Kidney (tissue), 14 donors: ENCODE measurements around the gene RDM1. TPM values are rescaled to one million over a fixed set of nuclear protein-coding genes. Genes with fewer than 3 reads are reported as not detected.

Source experiments
- DNase-seq, 5 donors: peaks; one replicate each; pipeline ENCODE4 v3.0.0-alpha.2; 2013 to 2020
- FAIRE-seq: peaks from 2 replicates; lab custom pipeline; 2012; peaks lifted over from hg19 to GRCh38; lab: Jason Lieb, UNC
- H3K27ac ChIP-seq, 2 donors: one replicate each; pipeline ENCODE4 v1.7.0; 2013; ENCODE audit warnings: low read depth in 2 of 2, low read length in 2 of 2, inconsistent platforms in 1 of 2
- H3K27me3 ChIP-seq: one replicate; pipeline ENCODE4 v1.7.1; 2013; ENCODE audit warnings: low read length, inconsistent platforms; ENCODE audit not compliant: control insufficient read depth, insufficient read depth
- H3K36me3 ChIP-seq, 3 donors: one replicate each; pipeline versions ENCODE4 v1.7.0 to v1.7.1; 2013; ENCODE audit warnings: low read length in 3 of 3, control low read depth in 1 of 3, inconsistent platforms in 1 of 3; ENCODE audit not compliant: insufficient read depth in 3 of 3, control insufficient read depth in 2 of 3
- H3K4me1 ChIP-seq, 3 donors: one replicate each; pipeline versions ENCODE4 v1.7.0 to v1.7.1; 2013; ENCODE audit warnings: low read length in 3 of 3, inconsistent platforms in 1 of 3, low read depth in 1 of 3; ENCODE audit not compliant: control insufficient read depth in 2 of 3, insufficient read depth in 2 of 3
- H3K4me3 ChIP-seq, 3 donors: one replicate each; pipeline versions ENCODE4 v1.7.0 to v1.8.1; 2013; ENCODE audit warnings: low read length in 3 of 3, control low read depth in 1 of 3, inconsistent platforms in 1 of 3
- H3K9ac ChIP-seq, 3 donors: one replicate each; pipeline versions ENCODE4 v1.7.0 to v1.7.1; 2013; ENCODE audit warnings: low read length in 3 of 3, control low read depth in 1 of 3, inconsistent platforms in 1 of 3
- H3K9me3 ChIP-seq, 3 donors: one replicate each; pipeline versions ENCODE4 v1.7.0 to v1.7.1; 2013; ENCODE audit warnings: low read length in 3 of 3, control low read depth in 1 of 3, inconsistent platforms in 1 of 3; ENCODE audit not compliant: control insufficient read depth in 2 of 3, insufficient read depth in 1 of 3
- intact Hi-C: fragments of 100-400 bp; cut with DNase I; formaldehyde crosslinking; loops from one replicate; pipeline ENCODE4 v1.11.1; 2022
- polyA plus RNA-seq: library from polyadenylated mRNA; stranded (reverse); fragments of 350-450 nt; fragmentation: Illumina TruSeq; extraction: RNeasy Lipid Tissue Mini Kit (QIAGEN cat#74804); gene quantifications from one replicate; pipeline ENCODE4 v1.2.3, GENCODE V29; 2014; ENCODE audit warnings: low read depth, low replicate concordance; ENCODE audit not compliant: insufficient read depth
- total RNA-seq: library from RNA; stranded (reverse); fragmentation: NEBNext Ultra II Directional; extraction: Animal tissue kit (Norgen Biotek cat#: 25700); gene quantifications from one replicate; pipeline ENCODE4 v1.2.1, GENCODE V29; 2021
- TF ChIP-seq, protein P1 (sequence below): IDR thresholded peaks from 3 replicates; pipeline ENCODE4 v1.5.1; 2012; ENCODE audit warnings: mild to moderate bottlenecking, moderate library complexity, borderline replicate concordance; ENCODE audit not compliant: insufficient read depth; ENCODE audit errors: extremely low read depth
- donor health status: control.
- donor health status: control.
- donor health status: control.
- donor health status: control.
- donor health status: control.
- donor health status: DM: yes; HTN: yes; CAD: no.
- donor health status: Normal renal cell carcinoma (clear cell type).

Gene RDM1
- total and polyA plus RNA-seq, 2 donors from 2014 or later, result 0.56 TPM; not detected in 1

DNA sequence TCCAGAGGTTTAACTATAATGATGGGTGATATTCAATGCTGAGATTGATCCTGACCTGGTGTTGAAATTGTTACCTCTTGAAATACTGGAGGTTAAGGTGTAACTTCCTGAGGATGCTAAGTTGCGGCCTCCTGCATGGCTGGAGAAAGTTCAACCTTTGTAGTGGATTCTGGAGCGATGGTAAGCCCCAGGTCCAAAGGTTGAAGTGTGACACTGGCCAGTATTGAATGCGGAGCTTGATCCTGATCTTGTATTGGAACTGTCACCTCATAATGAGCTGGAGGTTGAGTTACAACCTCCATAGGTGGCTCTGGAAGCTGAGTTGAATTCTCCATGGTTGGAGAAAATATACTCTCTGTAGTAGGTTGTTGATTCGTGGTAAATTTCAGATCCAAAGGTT, 17.0 kb downstream of the RDM1 start:
- DNase-seq (no peak), FAIRE-seq (no peak)
- Histone ChIP-seq H3K27ac (no peak overlapping the region), H3K9ac (no peak overlapping the region), H3K9me3 (no peaks in the 10 kb centered on the region), H3K4me1 (peaks cover 0 to 2% (median 0%) of the 10 kb centered on the region in 3 donors), H3K27me3 (no peaks in the 10 kb centered on the region), H3K4me3 (no peak overlapping the region), H3K36me3 (no peaks in the 10 kb centered on the region)
- intact Hi-C loops, result no loop called here
- TF ChIP-seq, protein P1, sequence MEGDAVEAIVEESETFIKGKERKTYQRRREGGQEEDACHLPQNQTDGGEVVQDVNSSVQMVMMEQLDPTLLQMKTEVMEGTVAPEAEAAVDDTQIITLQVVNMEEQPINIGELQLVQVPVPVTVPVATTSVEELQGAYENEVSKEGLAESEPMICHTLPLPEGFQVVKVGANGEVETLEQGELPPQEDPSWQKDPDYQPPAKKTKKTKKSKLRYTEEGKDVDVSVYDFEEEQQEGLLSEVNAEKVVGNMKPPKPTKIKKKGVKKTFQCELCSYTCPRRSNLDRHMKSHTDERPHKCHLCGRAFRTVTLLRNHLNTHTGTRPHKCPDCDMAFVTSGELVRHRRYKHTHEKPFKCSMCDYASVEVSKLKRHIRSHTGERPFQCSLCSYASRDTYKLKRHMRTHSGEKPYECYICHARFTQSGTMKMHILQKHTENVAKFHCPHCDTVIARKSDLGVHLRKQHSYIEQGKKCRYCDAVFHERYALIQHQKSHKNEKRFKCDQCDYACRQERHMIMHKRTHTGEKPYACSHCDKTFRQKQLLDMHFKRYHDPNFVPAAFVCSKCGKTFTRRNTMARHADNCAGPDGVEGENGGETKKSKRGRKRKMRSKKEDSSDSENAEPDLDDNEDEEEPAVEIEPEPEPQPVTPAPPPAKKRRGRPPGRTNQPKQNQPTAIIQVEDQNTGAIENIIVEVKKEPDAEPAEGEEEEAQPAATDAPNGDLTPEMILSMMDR, result no peak

DNA sequence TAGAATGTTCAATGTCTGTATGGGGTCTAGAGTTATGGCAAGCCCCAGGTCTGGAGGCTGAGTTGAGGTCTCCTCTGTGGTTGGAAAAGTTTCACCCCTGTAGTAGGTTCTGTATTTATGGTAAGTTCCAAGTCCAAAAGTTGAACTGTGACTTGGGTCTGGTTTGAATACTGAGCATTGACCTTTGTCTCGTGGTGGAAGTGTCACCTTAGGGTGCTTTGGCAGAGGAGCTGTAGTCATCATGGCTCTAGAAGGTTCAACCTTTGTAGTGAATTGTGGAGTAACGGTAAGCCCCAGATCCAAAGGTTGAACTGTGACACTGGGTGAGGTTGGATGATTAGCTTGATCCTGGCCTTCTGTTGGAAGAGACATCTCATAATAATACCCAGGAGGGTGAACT, 17.6 kb downstream of the RDM1 start:
- intact Hi-C loops, result no loop called here
- no peak overlapping the region for H3K27ac ChIP-seq
- H3K36me3 ChIP-seq, result no peaks in the 10 kb centered on the region
- peaks cover 0 to 2% (median 0%) of the 10 kb centered on the region in 3 donors for H3K4me1 ChIP-seq
- H3K9me3 ChIP-seq, result no peaks in the 10 kb centered on the region
- DNase-seq, result no peak
- no peak overlapping the region for H3K4me3 ChIP-seq
- no peaks in the 10 kb centered on the region for H3K27me3 ChIP-seq
- TF ChIP-seq, protein P1, result no peak
- FAIRE-seq, result no peak
- H3K9ac ChIP-seq, result no peak overlapping the region

DNA sequence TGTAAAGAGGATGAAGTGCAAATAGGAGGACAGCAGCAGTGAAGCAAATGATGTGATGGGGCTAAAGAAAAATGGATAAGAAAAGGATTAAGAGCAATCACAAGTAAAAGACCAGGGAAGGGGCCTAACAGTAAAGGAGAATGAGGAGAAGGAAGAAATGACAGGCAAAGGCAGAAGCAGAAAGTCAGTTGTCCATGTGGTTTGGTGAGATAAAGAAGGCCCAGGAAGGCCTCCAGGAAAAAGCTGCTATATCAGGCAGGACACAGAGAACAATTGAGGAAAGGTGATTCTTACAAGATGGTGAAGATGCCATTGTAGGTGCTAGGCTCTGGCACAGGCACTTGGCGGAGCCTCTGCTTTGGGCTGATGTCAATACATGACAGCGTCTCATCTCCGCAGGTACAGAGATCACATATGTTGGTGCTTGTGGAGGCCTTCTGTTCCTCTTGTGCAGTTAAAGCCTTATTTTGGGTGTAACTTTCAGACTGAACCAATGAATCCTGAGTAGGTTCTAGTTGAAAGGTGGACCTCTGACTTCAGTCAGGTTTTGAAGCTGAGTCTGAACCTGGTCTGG, 18.1 kb downstream of the RDM1 start:
- intact Hi-C loops, result no loop called here
- H3K9me3 ChIP-seq, result no peaks in the 10 kb centered on the region
- no peak overlapping the region for H3K4me3 ChIP-seq
- TF ChIP-seq, protein P1, result no peak
- no peak overlapping the region for H3K27ac ChIP-seq
- H3K36me3 ChIP-seq, result no peaks in the 10 kb centered on the region
- DNase-seq (no peak), FAIRE-seq (no peak)
- H3K9ac ChIP-seq, result no peak overlapping the region
- H3K4me1 ChIP-seq, result peaks cover 0 to 2% (median 0%) of the 10 kb centered on the region in 3 donors
- H3K27me3 ChIP-seq, result no peaks in the 10 kb centered on the region

DNA sequence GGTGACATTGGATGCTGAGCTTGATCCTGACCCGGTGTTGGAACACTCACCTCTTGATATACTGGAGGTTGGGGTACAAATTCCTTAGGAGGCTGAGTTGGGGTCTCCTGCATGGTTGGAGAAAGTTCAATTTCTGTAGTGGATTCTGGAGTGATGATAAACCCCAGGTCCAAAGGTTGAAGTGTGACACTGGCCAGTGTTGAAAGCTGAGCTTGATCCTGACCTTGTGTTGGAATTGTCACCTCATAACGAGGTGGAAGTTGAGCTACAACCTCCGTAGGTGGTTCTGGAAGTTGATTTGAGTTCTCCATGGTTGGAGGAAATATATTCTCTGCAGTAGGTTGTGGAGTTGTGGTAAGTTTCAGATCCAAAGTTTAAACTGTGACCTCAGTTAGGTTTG, 21.2 kb downstream of the RDM1 start:
- H3K4me1 ChIP-seq, result no peaks in the 10 kb centered on the region
- TF ChIP-seq, protein P1, result no peak

More for the DNA sequence above, 21.2 kb downstream of the RDM1 start:
- no peak overlapping the region for H3K4me3 ChIP-seq
- no peaks in the 10 kb centered on the region for H3K27me3 ChIP-seq
- no peak overlapping the region for H3K27ac ChIP-seq
- H3K36me3 ChIP-seq, result no peaks in the 10 kb centered on the region
- intact Hi-C loops, result no loop called here
- no peaks in the 10 kb centered on the region for H3K9me3 ChIP-seq
- FAIRE-seq (no peak), DNase-seq (no peak)
- H3K9ac ChIP-seq, result no peak overlapping the region
